SK-N-SH treated with all-trans-retinoic acid at 6 μM for 48 hours (cell line): ENCODE data around the gene LSM10.

Experiments used
- ATAC-seq: fragments of 200-7000 bp; cut with Tn5 transposase; 3 replicates; pipeline ENCODE4 v1.9.1; 2020; ENCODE audit warnings: mild to moderate bottlenecking, moderate library complexity
- ARNTL ChIP-seq: fragments of 450-650 bp; formaldehyde crosslinking; IDR thresholded peaks from 2 replicates; pipeline ENCODE4 v1.5.0; 2020; ENCODE audit warnings: low read depth, mild to moderate bottlenecking, moderate library complexity, borderline replicate concordance
- BACH2 ChIP-seq: fragments of 250-450 bp; sonication (Bioruptor Pico); IDR thresholded peaks from 2 replicates; pipeline ENCODE4 v1.9.0; 2021; ENCODE audit warnings: mild to moderate bottlenecking, borderline replicate concordance
- CREB5 ChIP-seq: fragments of 250-450 bp; sonication (Bioruptor Pico); IDR thresholded peaks from 2 replicates; pipeline ENCODE4 v1.5.1; 2020; ENCODE audit warnings: low read depth, mild to moderate bottlenecking, moderate library complexity
- CSDC2 ChIP-seq: fragments of 250-450 bp; sonication (Bioruptor Pico); IDR thresholded peaks from 2 replicates; pipeline ENCODE4 v1.5.0; 2020; ENCODE audit warnings: mild to moderate bottlenecking, moderate library complexity
- CSRNP3 ChIP-seq: fragments of 250-450 bp; sonication (Bioruptor Pico); IDR thresholded peaks from 2 replicates; pipeline ENCODE4 v1.5.1; 2021; ENCODE audit warnings: mild to moderate bottlenecking, moderate library complexity
- ESRRG ChIP-seq: fragments of 250-450 bp; sonication (Bioruptor Pico); IDR thresholded peaks from 2 replicates; pipeline ENCODE4 v1.6.1; 2021; ENCODE audit warnings: mild to moderate bottlenecking
- GLIS3 ChIP-seq: fragments of 250-450 bp; sonication (Bioruptor Pico); IDR thresholded peaks from 2 replicates; pipeline ENCODE4 v1.5.0; 2020; ENCODE audit warnings: mild to moderate bottlenecking, moderate library complexity
- ISL1 ChIP-seq: fragments of 250-450 bp; sonication (Bioruptor Pico); IDR thresholded peaks from 2 replicates; pipeline ENCODE4 v2.1.2; 2022; ENCODE audit warnings: mild to moderate bottlenecking, moderate library complexity
- OSR1 ChIP-seq: fragments of 250-450 bp; sonication (Bioruptor Pico); IDR thresholded peaks from 2 replicates; pipeline ENCODE4 v1.8.0; 2022; ENCODE audit warnings: moderate library complexity, mild to moderate bottlenecking, inconsistent platforms
- PATZ1 ChIP-seq: fragments of 250-450 bp; sonication (Bioruptor Pico); IDR thresholded peaks from 2 replicates; pipeline ENCODE4 v1.8.0; 2020; ENCODE audit warnings: mild to moderate bottlenecking, moderate library complexity, borderline replicate concordance
- POU6F1 ChIP-seq: fragments of 250-450 bp; sonication (Bioruptor Pico); IDR thresholded peaks from 2 replicates; pipeline ENCODE4 v1.8.0; 2021; ENCODE audit warnings: low read depth, mild to moderate bottlenecking, moderate library complexity, borderline replicate concordance
- PPARA ChIP-seq: fragments of 250-450 bp; sonication (Bioruptor Pico); IDR thresholded peaks from 2 replicates; pipeline ENCODE4 v1.5.0; 2020; ENCODE audit warnings: mild to moderate bottlenecking, borderline replicate concordance
- RARB ChIP-seq: fragments of 250-450 bp; sonication (Bioruptor Pico); IDR thresholded peaks from 2 replicates; pipeline ENCODE4 v1.8.0; 2021; ENCODE audit warnings: mild to moderate bottlenecking, moderate library complexity
- SNAI2 ChIP-seq: fragments of 250-450 bp; sonication (Bioruptor Pico); IDR thresholded peaks from 2 replicates; pipeline ENCODE4 v1.5.0; 2020; ENCODE audit warnings: mild to moderate bottlenecking, moderate library complexity
- TCF4 ChIP-seq: fragments of 250-450 bp; sonication (Bioruptor Pico); IDR thresholded peaks from 2 replicates; pipeline ENCODE4 v1.8.0; 2021; ENCODE audit warnings: mild to moderate bottlenecking, moderate library complexity, borderline replicate concordance
- TOX ChIP-seq: fragments of 250-450 bp; sonication (Bioruptor Pico); IDR thresholded peaks from 2 replicates; pipeline ENCODE4 v1.8.0; 2021; ENCODE audit warnings: mild to moderate bottlenecking, moderate library complexity, borderline replicate concordance
- TSHZ2 ChIP-seq: fragments of 250-450 bp; sonication (Bioruptor Pico); IDR thresholded peaks from 2 replicates; pipeline ENCODE4 v1.5.0; 2020; ENCODE audit warnings: mild to moderate bottlenecking, moderate library complexity
- ZC3H10 ChIP-seq: fragments of 250-450 bp; sonication (Bioruptor Pico); IDR thresholded peaks from 2 replicates; pipeline ENCODE4 v1.5.1; 2021; ENCODE audit warnings: mild to moderate bottlenecking, moderate library complexity
- ZFP3 ChIP-seq: fragments of 250-450 bp; sonication (Bioruptor Pico); IDR thresholded peaks from 2 replicates; pipeline ENCODE4 v1.5.0; 2020; ENCODE audit warnings: mild to moderate bottlenecking, moderate library complexity
- ZNF565 ChIP-seq: fragments of 450-650 bp; formaldehyde crosslinking; conservative IDR thresholded peaks from 2 replicates; pipeline ENCODE4 v1.5.0; 2020; ENCODE audit warnings: low read depth, mild to moderate bottlenecking, moderate library complexity
- ZNF70 ChIP-seq: fragments of 450-650 bp; formaldehyde crosslinking; IDR thresholded peaks from 2 replicates; pipeline ENCODE4 v1.5.0; 2020; ENCODE audit warnings: mild to moderate bottlenecking, moderate library complexity
- ZNF8 ChIP-seq: fragments of 450-650 bp; formaldehyde crosslinking; IDR thresholded peaks from 2 replicates; pipeline ENCODE4 v1.5.0; 2020; ENCODE audit warnings: mild to moderate bottlenecking, moderate library complexity

Gene LSM10

GRCh38 chr1:36381405-36381804 is 16.3 kb downstream of the LSM10 start (continued):
- no peak for TF ChIP-seq CREB5 (CRISPR knock-in tag)
- no peak for TF ChIP-seq OSR1 (CRISPR knock-in tag)
- TF ChIP-seq ESRRG (CRISPR knock-in tag) = no peak
- no peak for TF ChIP-seq CSDC2 (CRISPR knock-in tag)

- no peak for TF ChIP-seq GLIS3 (CRISPR knock-in tag)
- TF ChIP-seq ZNF70 = no peak
- TF ChIP-seq CSRNP3 = no peak
- TF ChIP-seq ISL1 (CRISPR knock-in tag) = no peak
- TF ChIP-seq SNAI2 (CRISPR knock-in tag) = no peak
- no peak for TF ChIP-seq ZNF8 (CRISPR knock-in tag)
- no peak for TF ChIP-seq ZC3H10
- TF ChIP-seq PPARA (CRISPR knock-in tag) = no peak
- no peak for TF ChIP-seq PATZ1 (CRISPR knock-in tag)
- no peak for TF ChIP-seq CSDC2 (CRISPR knock-in tag)
- no peak for TF ChIP-seq BACH2 (CRISPR knock-in tag)
- TF ChIP-seq ZFP3 = no peak
- no peak for TF ChIP-seq ZNF565 (CRISPR knock-in tag)
- TF ChIP-seq TSHZ2 (CRISPR knock-in tag) = no peak
- TF ChIP-seq ARNTL (CRISPR knock-in tag) = no peak
- TF ChIP-seq POU6F1 (CRISPR knock-in tag) = no peak
- no peak for TF ChIP-seq TCF4 (CRISPR knock-in tag)
- no peak for TF ChIP-seq ESRRG (CRISPR knock-in tag)
- TF ChIP-seq TOX (CRISPR knock-in tag) = no peak
- TF ChIP-seq CREB5 (CRISPR knock-in tag) = no peak
- ATAC-seq = no peak
These were observed 16.9 kb downstream of the LSM10 start for GRCh38 chr1:36380782-36381181.

GRCh38 chr1:36380143-36380619 is 17.5 kb downstream of the LSM10 start:
- TF ChIP-seq SNAI2 (CRISPR knock-in tag) (no peak), ZNF70 (no peak), ZNF565 (CRISPR knock-in tag) (no peak), PATZ1 (CRISPR knock-in tag) (no peak), RARB (no peak)

More at GRCh38 chr1:36380143-36380619, 17.5 kb downstream of the LSM10 start:
- no peak for ATAC-seq
